ENCODE data around the gene CDH15. TPM values are rescaled to one million over a fixed set of nuclear protein-coding genes. Genes with fewer than 3 reads are reported as not detected.

CDH15 gene
- total and polyA plus RNA-seq, 2 of the 13 experiments (the other 11 are each of a cell fraction or from before 2014, with no cell fraction given), result 0.74 to 2.2 TPM

- TF ChIP-seq, protein P1, sequence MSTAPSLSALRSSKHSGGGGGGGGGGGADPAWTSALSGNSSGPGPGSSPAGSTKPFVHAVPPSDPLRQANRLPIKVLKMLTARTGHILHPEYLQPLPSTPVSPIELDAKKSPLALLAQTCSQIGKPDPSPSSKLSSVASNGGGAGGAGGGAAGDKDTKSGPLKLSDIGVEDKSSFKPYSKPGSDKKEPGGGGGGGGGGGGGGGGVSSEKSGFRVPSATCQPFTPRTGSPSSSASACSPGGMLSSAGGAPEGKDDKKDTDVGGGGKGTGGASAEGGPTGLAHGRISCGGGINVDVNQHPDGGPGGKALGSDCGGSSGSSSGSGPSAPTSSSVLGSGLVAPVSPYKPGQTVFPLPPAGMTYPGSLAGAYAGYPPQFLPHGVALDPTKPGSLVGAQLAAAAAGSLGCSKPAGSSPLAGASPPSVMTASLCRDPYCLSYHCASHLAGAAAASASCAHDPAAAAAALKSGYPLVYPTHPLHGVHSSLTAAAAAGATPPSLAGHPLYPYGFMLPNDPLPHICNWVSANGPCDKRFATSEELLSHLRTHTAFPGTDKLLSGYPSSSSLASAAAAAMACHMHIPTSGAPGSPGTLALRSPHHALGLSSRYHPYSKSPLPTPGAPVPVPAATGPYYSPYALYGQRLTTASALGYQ (CRISPR knock-in tag; IDR thresholded peaks at IDR 0.05), result no peak
- TF ChIP-seq NRL (CRISPR knock-in tag; IDR thresholded peaks at IDR 0.05; ENCODE audit: borderline replicate concordance) (peak; percentile 44; the same call in 1 of the 2 replicates), SAP130 (CRISPR knock-in tag; IDR thresholded peaks at IDR 0.05; ENCODE audit: low read depth) (0 out of 2 replicates have a peak, but pooled peaks have one; percentile 19), YEATS4 (CRISPR knock-in tag; IDR thresholded peaks at IDR 0.05; ENCODE audit: borderline replicate concordance) (no peak), CEBPB (IDR thresholded peaks at IDR 0.05; ENCODE audit: borderline replicate concordance, low read depth, low read length) (no peak), NFIB (CRISPR knock-in tag; IDR thresholded peaks at IDR 0.05; ENCODE audit: borderline replicate concordance) (0 out of 2 replicates have a peak, but pooled peaks have one; percentile 43), ZNF891 (CRISPR knock-in tag; IDR thresholded peaks at IDR 0.05) (0 out of 2 replicates have a peak, but pooled peaks have one; percentile 21)
- TF ChIP-seq, protein P2, sequence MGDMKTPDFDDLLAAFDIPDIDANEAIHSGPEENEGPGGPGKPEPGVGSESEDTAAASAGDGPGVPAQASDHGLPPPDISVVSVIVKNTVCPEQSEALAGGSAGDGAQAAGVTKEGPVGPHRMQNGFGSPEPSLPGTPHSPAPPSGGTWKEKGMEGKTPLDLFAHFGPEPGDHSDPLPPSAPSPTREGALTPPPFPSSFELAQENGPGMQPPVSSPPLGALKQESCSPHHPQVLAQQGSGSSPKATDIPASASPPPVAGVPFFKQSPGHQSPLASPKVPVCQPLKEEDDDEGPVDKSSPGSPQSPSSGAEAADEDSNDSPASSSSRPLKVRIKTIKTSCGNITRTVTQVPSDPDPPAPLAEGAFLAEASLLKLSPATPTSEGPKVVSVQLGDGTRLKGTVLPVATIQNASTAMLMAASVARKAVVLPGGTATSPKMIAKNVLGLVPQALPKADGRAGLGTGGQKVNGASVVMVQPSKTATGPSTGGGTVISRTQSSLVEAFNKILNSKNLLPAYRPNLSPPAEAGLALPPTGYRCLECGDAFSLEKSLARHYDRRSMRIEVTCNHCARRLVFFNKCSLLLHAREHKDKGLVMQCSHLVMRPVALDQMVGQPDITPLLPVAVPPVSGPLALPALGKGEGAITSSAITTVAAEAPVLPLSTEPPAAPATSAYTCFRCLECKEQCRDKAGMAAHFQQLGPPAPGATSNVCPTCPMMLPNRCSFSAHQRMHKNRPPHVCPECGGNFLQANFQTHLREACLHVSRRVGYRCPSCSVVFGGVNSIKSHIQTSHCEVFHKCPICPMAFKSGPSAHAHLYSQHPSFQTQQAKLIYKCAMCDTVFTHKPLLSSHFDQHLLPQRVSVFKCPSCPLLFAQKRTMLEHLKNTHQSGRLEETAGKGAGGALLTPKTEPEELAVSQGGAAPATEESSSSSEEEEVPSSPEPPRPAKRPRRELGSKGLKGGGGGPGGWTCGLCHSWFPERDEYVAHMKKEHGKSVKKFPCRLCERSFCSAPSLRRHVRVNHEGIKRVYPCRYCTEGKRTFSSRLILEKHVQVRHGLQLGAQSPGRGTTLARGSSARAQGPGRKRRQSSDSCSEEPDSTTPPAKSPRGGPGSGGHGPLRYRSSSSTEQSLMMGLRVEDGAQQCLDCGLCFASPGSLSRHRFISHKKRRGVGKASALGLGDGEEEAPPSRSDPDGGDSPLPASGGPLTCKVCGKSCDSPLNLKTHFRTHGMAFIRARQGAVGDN (CRISPR knock-in tag; IDR thresholded peaks at IDR 0.05), result peak; percentile 44
Measured at GRCh38 chr16:89183463-89183862, 11.9 kb downstream of the CDH15 start (continued).
